Measurements from ENCODE around the gene ANTXR1. TPM values are rescaled to one million over a fixed set of nuclear protein-coding genes. Genes with fewer than 3 reads are reported as not detected.

The ANTXR1 gene
- total RNA-seq, 1 experiment from 2014 or later = 25.7 TPM

GRCh38 chr2:69248232-69248631, 235.3 kb downstream of the ANTXR1 start:
- Histone ChIP-seq H3K9me2 (ENCODE audit: insufficient read depth) (no peaks in the 10 kb centered on the region), H3K36me3 (ENCODE audit: control insufficient read depth in 1 of 2, insufficient read depth in 2 of 2, low read length in 2 of 2) (no peaks in the 10 kb centered on the region), H3K4me1 (ENCODE audit: control insufficient read depth in 1 of 2, insufficient read depth in 2 of 2, low read length in 2 of 2) (no peaks in the 10 kb centered on the region), H3K9ac (ENCODE audit: low read length) (no peak overlapping the region), H3K79me2 (ENCODE audit: insufficient read depth, low read length) (no peaks in the 10 kb centered on the region), H3K9me3 (ENCODE audit: control insufficient read depth in 1 of 2, insufficient read depth in 1 of 2, low read depth in 1 of 2, low read length in 2 of 2) (no peaks in the 10 kb centered on the region), H3K27ac (ENCODE audit: low read depth, low read length) (no peak overlapping the region), H3K4me2 (ENCODE audit: low read length) (no peak overlapping the region), H4K20me1 (ENCODE audit: insufficient read depth) (no peaks in the 10 kb centered on the region), H2AFZ (ENCODE audit: low read depth, low read length, poor library complexity, severe bottlenecking) (no peak overlapping the region), H3K4me3 (replicated peaks in 1 of 2; ENCODE audit: low read depth in 1 of 2, low read length in 2 of 2) (no peak overlapping the region), H3K27me3 (ENCODE audit: insufficient read depth, low read length) (no peaks in the 10 kb centered on the region)
- ATAC-seq (no peak), DNase-seq (ENCODE audit: low read depth, low spot score) (no peak)
- CTCF ChIA-PET = no interaction called here
- RAD21 ChIA-PET (ENCODE audit: low non-redundant PET in 1 of 2, low total read pairs in 2 of 2, uncharacterized antibody in 2 of 2, unreplicated experiment in 2 of 2) = no interaction called here
- POLR2A ChIA-PET = no interaction called here
- intact Hi-C loops (cut with micrococcal nuclease) = no loop called here
- TF ChIP-seq JUND (IDR thresholded peaks at IDR 0.05) = no peak
- no peak for TF ChIP-seq POLR2AphosphoS5 (IDR thresholded peaks at IDR 0.05; ENCODE audit: low read depth, low read length)
- no peak for TF ChIP-seq SP1 (IDR thresholded peaks at IDR 0.05; ENCODE audit: low read depth)
- no peak for TF ChIP-seq ZNF274 (IDR thresholded peaks at IDR 0.05; ENCODE audit: low read depth, low read length)
- no peak for TF ChIP-seq YY1 (IDR thresholded peaks at IDR 0.05; ENCODE audit: extremely low read depth, insufficient replicate concordance, low read depth, low read length)
- no peak for TF ChIP-seq EZH2 (IDR thresholded peaks at IDR 0.05)
- TF ChIP-seq, protein P1, sequence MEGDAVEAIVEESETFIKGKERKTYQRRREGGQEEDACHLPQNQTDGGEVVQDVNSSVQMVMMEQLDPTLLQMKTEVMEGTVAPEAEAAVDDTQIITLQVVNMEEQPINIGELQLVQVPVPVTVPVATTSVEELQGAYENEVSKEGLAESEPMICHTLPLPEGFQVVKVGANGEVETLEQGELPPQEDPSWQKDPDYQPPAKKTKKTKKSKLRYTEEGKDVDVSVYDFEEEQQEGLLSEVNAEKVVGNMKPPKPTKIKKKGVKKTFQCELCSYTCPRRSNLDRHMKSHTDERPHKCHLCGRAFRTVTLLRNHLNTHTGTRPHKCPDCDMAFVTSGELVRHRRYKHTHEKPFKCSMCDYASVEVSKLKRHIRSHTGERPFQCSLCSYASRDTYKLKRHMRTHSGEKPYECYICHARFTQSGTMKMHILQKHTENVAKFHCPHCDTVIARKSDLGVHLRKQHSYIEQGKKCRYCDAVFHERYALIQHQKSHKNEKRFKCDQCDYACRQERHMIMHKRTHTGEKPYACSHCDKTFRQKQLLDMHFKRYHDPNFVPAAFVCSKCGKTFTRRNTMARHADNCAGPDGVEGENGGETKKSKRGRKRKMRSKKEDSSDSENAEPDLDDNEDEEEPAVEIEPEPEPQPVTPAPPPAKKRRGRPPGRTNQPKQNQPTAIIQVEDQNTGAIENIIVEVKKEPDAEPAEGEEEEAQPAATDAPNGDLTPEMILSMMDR (IDR thresholded peaks at IDR 0.05 in 2 of 3, conservative IDR thresholded peaks at IDR 0.05 in 1 of 3; ENCODE audit: borderline replicate concordance in 1 of 3, insufficient read depth in 1 of 3, low read depth in 2 of 3, low read length in 2 of 3) = no peak
- TF ChIP-seq SIN3A (IDR thresholded peaks at IDR 0.05; ENCODE audit: low read depth) = no peak
- TF ChIP-seq CEBPB (IDR thresholded peaks at IDR 0.05; ENCODE audit: low read depth) = no peak
- TF ChIP-seq ELF1 (IDR thresholded peaks at IDR 0.05; ENCODE audit: borderline replicate concordance, low read depth) = no peak
- no peak for TF ChIP-seq ATF3 (IDR thresholded peaks at IDR 0.05)
- BruUV-seq (replicated peaks) = no TSS peak

Data from HCT116 (cell line).